Mucosa of stomach (tissue), 1 donor: ENCODE measurements around the gene MS4A4E.
"Not testable (repeated sequence)": the region's sequence is repeated elsewhere in the genome, so short reads cannot be mapped to it uniquely, and the experiment has no call there.

Experiments
- H3K27me3 ChIP-seq: one replicate; pipeline ENCODE4 v1.7.0; 2013; ENCODE audit warnings: mild to moderate bottlenecking, low read length; ENCODE audit not compliant: control insufficient read depth, insufficient read depth
- H3K36me3 ChIP-seq: one replicate; pipeline ENCODE4 v1.7.0; 2013; ENCODE audit warnings: low read length; ENCODE audit not compliant: control insufficient read depth, insufficient read depth
- H3K4me1 ChIP-seq: one replicate; pipeline ENCODE4 v1.7.0; 2013; ENCODE audit warnings: mild to moderate bottlenecking, low read length; ENCODE audit not compliant: control insufficient read depth, insufficient read depth
- H3K4me3 ChIP-seq: one replicate; pipeline ENCODE4 v1.7.0; 2013; ENCODE audit warnings: low read length
- H3K9ac ChIP-seq: one replicate; pipeline ENCODE4 v1.7.0; 2013; ENCODE audit warnings: mild to moderate bottlenecking, low read length, moderate library complexity
- H3K9me3 ChIP-seq: one replicate; pipeline ENCODE4 v1.7.0; 2013; ENCODE audit warnings: mild to moderate bottlenecking, low read length, moderate library complexity; ENCODE audit not compliant: control insufficient read depth
- donor health status: Pancreatic carcinoma.

MS4A4E gene

GRCh38 chr11:60164550-60165075 is 78.3 kb downstream of the MS4A4E start:
- Histone ChIP-seq H3K4me3 (no peak overlapping the region), H3K36me3 (no peaks in the 10 kb centered on the region), H3K9me3 (no peaks in the 10 kb centered on the region), H3K9ac (no peak overlapping the region), H3K4me1 (no peaks in the 10 kb centered on the region), H3K27me3 (no peaks in the 10 kb centered on the region)

GRCh38 chr11:60161766-60162165 is 81.2 kb downstream of the MS4A4E start:
- H3K27me3 ChIP-seq, result no peaks in the 10 kb centered on the region
- H3K4me1 ChIP-seq, result no peaks in the 10 kb centered on the region
- H3K9ac ChIP-seq, result no peak overlapping the region
- H3K9me3 ChIP-seq, result no peaks in the 10 kb centered on the region
- H3K4me3 ChIP-seq, result no peak overlapping the region
- no peaks in the 10 kb centered on the region for H3K36me3 ChIP-seq

- no peak overlapping the region for H3K4me3 ChIP-seq
- no peaks in the 10 kb centered on the region for H3K27me3 ChIP-seq
- H3K36me3 ChIP-seq, result no peaks in the 10 kb centered on the region
- H3K9me3 ChIP-seq, result no peaks in the 10 kb centered on the region
- H3K4me1 ChIP-seq, result no peaks in the 10 kb centered on the region
- H3K9ac ChIP-seq, result no peak overlapping the region
Measured at GRCh38 chr11:60161107-60161506, 81.8 kb downstream of the MS4A4E start.

GRCh38 chr11:60159868-60160267 is 83.1 kb downstream of the MS4A4E start:
- Histone ChIP-seq H3K9me3 (no peaks in the 10 kb centered on the region), H3K9ac (no peak overlapping the region), H3K27me3 (no peaks in the 10 kb centered on the region), H3K4me3 (no peak overlapping the region), H3K4me1 (no peaks in the 10 kb centered on the region), H3K36me3 (no peaks in the 10 kb centered on the region)

GRCh38 chr11:60159284-60159683 is 83.7 kb downstream of the MS4A4E start:
- H3K9ac ChIP-seq, result no peak overlapping the region
- H3K36me3 ChIP-seq, result no peaks in the 10 kb centered on the region
- H3K4me3 ChIP-seq, result no peak overlapping the region
- no peaks in the 10 kb centered on the region for H3K4me1 ChIP-seq
- H3K27me3 ChIP-seq, result no peaks in the 10 kb centered on the region
- no peaks in the 10 kb centered on the region for H3K9me3 ChIP-seq

- H3K9ac ChIP-seq, result no peak overlapping the region
- H3K4me1 ChIP-seq, result no peaks in the 10 kb centered on the region
- no peaks in the 10 kb centered on the region for H3K36me3 ChIP-seq
- no peaks in the 10 kb centered on the region for H3K27me3 ChIP-seq
- no peaks in the 10 kb centered on the region for H3K9me3 ChIP-seq
- no peak overlapping the region for H3K4me3 ChIP-seq
Measured at GRCh38 chr11:60158636-60159035, 84.3 kb downstream of the MS4A4E start.

- no peaks in the 10 kb centered on the region for H3K4me1 ChIP-seq
- H3K27me3 ChIP-seq, result no peaks in the 10 kb centered on the region
- H3K9ac ChIP-seq, result no peak overlapping the region
- H3K4me3 ChIP-seq, result no peak overlapping the region
- no peaks in the 10 kb centered on the region for H3K9me3 ChIP-seq
- H3K36me3 ChIP-seq, result no peaks in the 10 kb centered on the region
Measured at GRCh38 chr11:60155931-60156330, 87.0 kb downstream of the MS4A4E start.

- H3K4me1 ChIP-seq, H3K4me3 ChIP-seq, H3K36me3 ChIP-seq, H3K9me3 ChIP-seq, H3K27me3 ChIP-seq, H3K9ac ChIP-seq: not testable (repeated sequence)
Measured at GRCh38 chr11:60152727-60153126, 90.2 kb downstream of the MS4A4E start.

- no peaks in the 10 kb centered on the region for H3K27me3 ChIP-seq
- no peaks in the 10 kb centered on the region for H3K9me3 ChIP-seq
- no peaks in the 10 kb centered on the region for H3K36me3 ChIP-seq
- no peaks in the 10 kb centered on the region for H3K4me1 ChIP-seq
- no peak overlapping the region for H3K9ac ChIP-seq
- no peak overlapping the region for H3K4me3 ChIP-seq
Measured at GRCh38 chr11:60150279-60150678, 92.7 kb downstream of the MS4A4E start.
